Liver (tissue), 3 donors: ENCODE measurements around the gene BCL2L13.

Experiments used
- EGR1 ChIP-seq, 2 donors: IDR thresholded peaks; 2 replicates each; pipeline ENCODE4 v1.6.1; 2016 to 2018; ENCODE audit warnings: antibody characterized with exemption in 2 of 2, low read depth in 2 of 2
- FOXA2 ChIP-seq: IDR thresholded peaks from 2 replicates; pipeline ENCODE4 v1.6.1; 2016; ENCODE audit warnings: antibody characterized with exemption
- GABPA ChIP-seq, 2 donors: IDR thresholded peaks in 1 of 2; conservative IDR thresholded peaks in 1 of 2; 2 replicates each; pipeline ENCODE4 v1.6.1; 2016; ENCODE audit warnings: antibody characterized with exemption in 2 of 2, mild to moderate bottlenecking in 1 of 2, moderate library complexity in 1 of 2
- HNF4A ChIP-seq, 2 donors: conservative IDR thresholded peaks; 2 replicates each; pipeline ENCODE4 v1.6.1; 2016; ENCODE audit warnings: antibody characterized with exemption in 2 of 2, mild to moderate bottlenecking in 2 of 2
- RAD21 ChIP-seq, 2 donors: IDR thresholded peaks; 2 replicates each; pipeline ENCODE4 v1.6.1; 2016; ENCODE audit warnings: antibody characterized with exemption in 2 of 2, mild to moderate bottlenecking in 2 of 2
- TAF1 ChIP-seq: conservative IDR thresholded peaks from 2 replicates; pipeline ENCODE4 v1.6.1; 2016; ENCODE audit warnings: antibody characterized with exemption, mild to moderate bottlenecking
- TF ChIP-seq, protein P1 (sequence below): fragments of 150-350 bp; IDR thresholded peaks from 2 replicates; pipeline ENCODE4 v1.5.1; 2017; ENCODE audit warnings: improper control_type of control experiment, low read depth, low read length; ENCODE audit not compliant: missing input control
- TF ChIP-seq, protein P2 (sequence below): IDR thresholded peaks from 2 replicates; pipeline ENCODE4 v1.6.1; 2016; ENCODE audit warnings: antibody characterized with exemption
- TF ChIP-seq, protein P3 (sequence below): IDR thresholded peaks from 2 replicates; pipeline ENCODE4 v1.6.1; 2016; ENCODE audit warnings: antibody characterized with exemption, mild to moderate bottlenecking
- donor health status: healthy.
- donor health status: healthy.

DNA sequence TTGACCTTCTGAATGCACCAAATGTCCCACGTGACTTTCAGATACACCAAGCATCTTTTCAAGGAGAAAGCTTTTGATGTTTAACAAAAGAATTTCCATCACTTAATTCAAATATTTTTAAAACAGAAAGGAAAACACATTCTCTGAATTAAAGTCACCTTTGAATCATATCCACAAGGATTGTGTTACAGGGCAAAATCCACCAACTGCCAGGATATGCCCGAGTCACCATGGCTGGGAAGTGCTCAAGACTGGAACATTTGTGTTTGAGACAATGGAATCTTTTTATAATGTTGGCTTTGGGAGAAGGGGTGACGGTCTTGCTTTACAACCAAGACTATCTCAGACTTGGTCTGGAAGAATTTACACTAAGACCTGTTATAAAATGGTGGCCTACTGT, 94.9 kb downstream of the BCL2L13 start:
- TF ChIP-seq, protein P1, sequence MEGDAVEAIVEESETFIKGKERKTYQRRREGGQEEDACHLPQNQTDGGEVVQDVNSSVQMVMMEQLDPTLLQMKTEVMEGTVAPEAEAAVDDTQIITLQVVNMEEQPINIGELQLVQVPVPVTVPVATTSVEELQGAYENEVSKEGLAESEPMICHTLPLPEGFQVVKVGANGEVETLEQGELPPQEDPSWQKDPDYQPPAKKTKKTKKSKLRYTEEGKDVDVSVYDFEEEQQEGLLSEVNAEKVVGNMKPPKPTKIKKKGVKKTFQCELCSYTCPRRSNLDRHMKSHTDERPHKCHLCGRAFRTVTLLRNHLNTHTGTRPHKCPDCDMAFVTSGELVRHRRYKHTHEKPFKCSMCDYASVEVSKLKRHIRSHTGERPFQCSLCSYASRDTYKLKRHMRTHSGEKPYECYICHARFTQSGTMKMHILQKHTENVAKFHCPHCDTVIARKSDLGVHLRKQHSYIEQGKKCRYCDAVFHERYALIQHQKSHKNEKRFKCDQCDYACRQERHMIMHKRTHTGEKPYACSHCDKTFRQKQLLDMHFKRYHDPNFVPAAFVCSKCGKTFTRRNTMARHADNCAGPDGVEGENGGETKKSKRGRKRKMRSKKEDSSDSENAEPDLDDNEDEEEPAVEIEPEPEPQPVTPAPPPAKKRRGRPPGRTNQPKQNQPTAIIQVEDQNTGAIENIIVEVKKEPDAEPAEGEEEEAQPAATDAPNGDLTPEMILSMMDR, result no peak
- TF ChIP-seq, protein P2, sequence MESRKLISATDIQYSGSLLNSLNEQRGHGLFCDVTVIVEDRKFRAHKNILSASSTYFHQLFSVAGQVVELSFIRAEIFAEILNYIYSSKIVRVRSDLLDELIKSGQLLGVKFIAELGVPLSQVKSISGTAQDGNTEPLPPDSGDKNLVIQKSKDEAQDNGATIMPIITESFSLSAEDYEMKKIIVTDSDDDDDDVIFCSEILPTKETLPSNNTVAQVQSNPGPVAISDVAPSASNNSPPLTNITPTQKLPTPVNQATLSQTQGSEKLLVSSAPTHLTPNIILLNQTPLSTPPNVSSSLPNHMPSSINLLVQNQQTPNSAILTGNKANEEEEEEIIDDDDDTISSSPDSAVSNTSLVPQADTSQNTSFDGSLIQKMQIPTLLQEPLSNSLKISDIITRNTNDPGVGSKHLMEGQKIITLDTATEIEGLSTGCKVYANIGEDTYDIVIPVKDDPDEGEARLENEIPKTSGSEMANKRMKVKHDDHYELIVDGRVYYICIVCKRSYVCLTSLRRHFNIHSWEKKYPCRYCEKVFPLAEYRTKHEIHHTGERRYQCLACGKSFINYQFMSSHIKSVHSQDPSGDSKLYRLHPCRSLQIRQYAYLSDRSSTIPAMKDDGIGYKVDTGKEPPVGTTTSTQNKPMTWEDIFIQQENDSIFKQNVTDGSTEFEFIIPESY, result no peak
- TF ChIP-seq FOXA2, result no peak
- TF ChIP-seq, protein P3, sequence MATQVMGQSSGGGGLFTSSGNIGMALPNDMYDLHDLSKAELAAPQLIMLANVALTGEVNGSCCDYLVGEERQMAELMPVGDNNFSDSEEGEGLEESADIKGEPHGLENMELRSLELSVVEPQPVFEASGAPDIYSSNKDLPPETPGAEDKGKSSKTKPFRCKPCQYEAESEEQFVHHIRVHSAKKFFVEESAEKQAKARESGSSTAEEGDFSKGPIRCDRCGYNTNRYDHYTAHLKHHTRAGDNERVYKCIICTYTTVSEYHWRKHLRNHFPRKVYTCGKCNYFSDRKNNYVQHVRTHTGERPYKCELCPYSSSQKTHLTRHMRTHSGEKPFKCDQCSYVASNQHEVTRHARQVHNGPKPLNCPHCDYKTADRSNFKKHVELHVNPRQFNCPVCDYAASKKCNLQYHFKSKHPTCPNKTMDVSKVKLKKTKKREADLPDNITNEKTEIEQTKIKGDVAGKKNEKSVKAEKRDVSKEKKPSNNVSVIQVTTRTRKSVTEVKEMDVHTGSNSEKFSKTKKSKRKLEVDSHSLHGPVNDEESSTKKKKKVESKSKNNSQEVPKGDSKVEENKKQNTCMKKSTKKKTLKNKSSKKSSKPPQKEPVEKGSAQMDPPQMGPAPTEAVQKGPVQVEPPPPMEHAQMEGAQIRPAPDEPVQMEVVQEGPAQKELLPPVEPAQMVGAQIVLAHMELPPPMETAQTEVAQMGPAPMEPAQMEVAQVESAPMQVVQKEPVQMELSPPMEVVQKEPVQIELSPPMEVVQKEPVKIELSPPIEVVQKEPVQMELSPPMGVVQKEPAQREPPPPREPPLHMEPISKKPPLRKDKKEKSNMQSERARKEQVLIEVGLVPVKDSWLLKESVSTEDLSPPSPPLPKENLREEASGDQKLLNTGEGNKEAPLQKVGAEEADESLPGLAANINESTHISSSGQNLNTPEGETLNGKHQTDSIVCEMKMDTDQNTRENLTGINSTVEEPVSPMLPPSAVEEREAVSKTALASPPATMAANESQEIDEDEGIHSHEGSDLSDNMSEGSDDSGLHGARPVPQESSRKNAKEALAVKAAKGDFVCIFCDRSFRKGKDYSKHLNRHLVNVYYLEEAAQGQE, result no peak
- TF ChIP-seq GABPA (IDR thresholded peaks at IDR 0.05 in 1 of 2, conservative IDR thresholded peaks at IDR 0.05 in 1 of 2), result no peak
- TF ChIP-seq RAD21 (IDR thresholded peaks at IDR 0.05), result no peak
- TF ChIP-seq TAF1, result no peak
- TF ChIP-seq HNF4A (conservative IDR thresholded peaks at IDR 0.05), result peak; percentile 14 to 40
- no peak for TF ChIP-seq EGR1 (IDR thresholded peaks at IDR 0.05; ENCODE audit: low read depth in 2 of 2)
